Endothelial cell of umbilical vein (primary cell): Measurements from ENCODE around the gene FPGS. TPM values are rescaled to one million over a fixed set of nuclear protein-coding genes. Genes with fewer than 3 reads are reported as not detected.

Experiments
- BruUV-seq: library from RNA; stranded (reverse); fragments of 400-500 nt; replicated peaks from 2 replicates; lab custom pipeline; 2021; lab: Mats Ljungman, UMichigan
- CTCF ChIA-PET: fragments of 300-600, 350-600 bp; sonication (Branson Sonifier 250); formaldehyde crosslinking; loops from one replicate; lab custom pipeline; 2021; ENCODE audit warnings: antibody characterized with exemption, inconsistent platforms; lab: Charles Lee
- POLR2A ChIA-PET: fragments of 300-600, 350-600 bp; sonication (Branson Sonifier 250); formaldehyde crosslinking; loops from one replicate; lab custom pipeline; 2021; ENCODE audit warnings: antibody characterized with exemption, inconsistent platforms; lab: Charles Lee
- DNase-seq: peaks from one replicate; pipeline ENCODE4 v3.0.0-alpha.2; 2011; ENCODE audit warnings: low read depth, low spot score
- FAIRE-seq: peaks from 2 replicates; lab custom pipeline; 2011; peaks lifted over from hg19 to GRCh38; lab: Jason Lieb, UNC
- H2AFZ ChIP-seq: 2 replicates; pipeline ENCODE4 v1.6.0; 2012; ENCODE audit warnings: low read depth, low read length, control low read depth, inconsistent platforms
- H3K27ac ChIP-seq: 2 replicates; pipeline ENCODE4 v1.5.1; 2011; ENCODE audit warnings: low read depth, mild to moderate bottlenecking, control low read depth, low read length, moderate library complexity; ENCODE audit not compliant: insufficient read depth
- H3K27me3 ChIP-seq, 2 experiments: 2 replicates each; pipeline versions ENCODE4 v1.6.0 to v1.6.1; 2011; ENCODE audit warnings: low read length in 2 of 2, mixed read lengths in 1 of 2; ENCODE audit not compliant: control insufficient read depth in 2 of 2, insufficient read depth in 2 of 2
- H3K36me3 ChIP-seq, 2 experiments: 2 replicates in 1 of 2; 3 replicates in 1 of 2; pipeline ENCODE4 v1.5.1; 2011; ENCODE audit warnings: low read length in 2 of 2, mild to moderate bottlenecking in 1 of 2, moderate library complexity in 1 of 2; ENCODE audit not compliant: control insufficient read depth in 2 of 2, insufficient read depth in 2 of 2; ENCODE audit errors: extremely low read depth in 1 of 2
- H3K4me1 ChIP-seq: 3 replicates; pipeline ENCODE4 v1.5.1; 2011; ENCODE audit warnings: mild to moderate bottlenecking, low read length; ENCODE audit not compliant: control insufficient read depth, insufficient read depth; ENCODE audit errors: extremely low read depth
- H3K4me2 ChIP-seq: 2 replicates; pipeline ENCODE4 v1.6.1; 2011; ENCODE audit warnings: low read length, control low read depth, mixed read lengths; ENCODE audit not compliant: insufficient read depth
- H3K4me3 ChIP-seq, 3 experiments: fragments of 200-600 bp in 1 of 3; sonication (generic), shearing (Covaris generic) in 1 of 3; replicated peaks in 1 of 3; 2 replicates each; pipeline ENCODE4 v1.5.1; 2011 to 2016; ENCODE audit warnings: control low read depth in 3 of 3, low read length in 3 of 3, mild to moderate bottlenecking in 2 of 3, inconsistent platforms in 1 of 3, low read depth in 1 of 3, moderate library complexity in 1 of 3; ENCODE audit not compliant: insufficient read depth in 1 of 3
- H3K79me2 ChIP-seq: 2 replicates; pipeline ENCODE4 v1.6.0; 2012; ENCODE audit warnings: low read length, inconsistent platforms; ENCODE audit not compliant: control insufficient read depth, insufficient read depth
- H3K9ac ChIP-seq: replicated peaks from 2 replicates; pipeline ENCODE3; 2011; ENCODE audit warnings: low read length, control low read depth; ENCODE audit not compliant: insufficient read depth; ENCODE audit errors: extremely low read depth
- H3K9me1 ChIP-seq: replicated peaks from 3 replicates; pipeline ENCODE4 v1.6.0; 2011; ENCODE audit warnings: mild to moderate bottlenecking, low read length; ENCODE audit not compliant: control insufficient read depth, insufficient read depth; ENCODE audit errors: extremely low read depth
- H3K9me3 ChIP-seq: replicated peaks from 2 replicates; pipeline ENCODE4 v1.5.1; 2012; ENCODE audit warnings: low read length, inconsistent platforms; ENCODE audit not compliant: control insufficient read depth, insufficient read depth
- H4K20me1 ChIP-seq: replicated peaks from 2 replicates; pipeline ENCODE3; 2011; ENCODE audit warnings: mild to moderate bottlenecking, low read length; ENCODE audit not compliant: control insufficient read depth, insufficient read depth; ENCODE audit errors: extremely low read depth
- EZH2 ChIP-seq: IDR thresholded peaks from 2 replicates; pipeline ENCODE4 v1.6.1; 2012; ENCODE audit warnings: borderline replicate concordance, low read depth, mild to moderate bottlenecking, moderate library complexity, low read length, inconsistent platforms; ENCODE audit not compliant: severe bottlenecking
- POLR2A ChIP-seq: IDR thresholded peaks from 2 replicates; pipeline ENCODE4 v1.6.1; 2012; ENCODE audit warnings: low read depth, mild to moderate bottlenecking, control low read depth, low read length
- dilution Hi-C: fragments of 300-500 bp; cut with MboI; formaldehyde crosslinking; loops from one replicate; pipeline ENCODE4 v1.15.0; 2019; ENCODE audit warnings: low sequenced_read_pairs; ENCODE audit not compliant: extremely low pct_ligation_motif_present
- intact Hi-C: fragments of 100-400 bp; cut with micrococcal nuclease; formaldehyde crosslinking; loops from one replicate; pipeline ENCODE4 v1.10.0; 2022
- polyA plus RNA-seq, 4 experiments: library from polyadenylated mRNA; depleted of rRNA in 3 of 4; stranded (reverse) in 3 of 4; unstranded in 1 of 4; fragments of >200 nt; gene quantifications; 2 replicates each; pipeline versions ENCODE4 v1.2.1 to v1.2.3, GENCODE V29; 2011 to 2012; ENCODE audit warnings: missing spikeins in 1 of 4
- total RNA-seq: library from RNA; stranded (reverse); gene quantifications from 2 replicates; pipeline ENCODE4 v1.2.3, GENCODE V29; 2021
- TF ChIP-seq, protein P1 (sequence below), 2 donors: IDR thresholded peaks; 1 replicate in 1 of 2; 2 replicates in 1 of 2; pipeline ENCODE4 v1.5.1; 2011; ENCODE audit warnings: low read length in 2 of 2, mild to moderate bottlenecking in 2 of 2, moderate library complexity in 2 of 2, control low read depth in 1 of 2, inconsistent platforms in 1 of 2, low read depth in 1 of 2; ENCODE audit not compliant: insufficient read depth in 1 of 2; ENCODE audit errors: extremely low read depth in 1 of 2

Gene FPGS
- total and polyA plus RNA-seq, 2 donors (not counting 3 experiments of a cell fraction or from before 2014, with no cell fraction given), result 77.7 to 90.2 TPM

DNA sequence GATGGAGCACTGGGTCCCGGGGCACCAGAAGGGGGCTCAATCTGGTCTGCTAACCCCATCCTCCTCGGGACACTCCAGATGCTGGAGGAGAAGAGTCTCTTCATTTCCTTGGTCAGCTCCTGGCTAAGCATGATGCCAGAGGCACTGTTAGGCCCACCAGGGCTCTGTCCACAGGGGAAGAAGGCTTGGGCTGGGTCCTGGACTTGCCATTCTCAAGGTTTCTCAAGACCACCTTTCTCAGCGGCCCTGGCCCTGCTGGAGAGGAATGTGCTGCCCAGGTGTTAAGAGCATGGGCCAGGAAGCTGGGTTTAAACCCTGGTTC, 32.1 kb upstream of the FPGS start:
- ChIA-PET CTCF (interaction anchor here (1.0 to 11.3 kb wide), 11 partner anchors 8 to 151 kb away, joined by 3 to 167 read pairs (median 6); partner anchors contain the start of genes CDK9, SH2D3C and TOR2A), POLR2A (interaction anchor here (0.8 to 2.8 kb wide), 10 partner anchors 9 to 47 kb away, joined by 3 to 24 read pairs (median 5); partner anchors contain the start of gene CDK9)
- Histone ChIP-seq H2AFZ (no peak overlapping the region), H3K4me2 (peak overlapping the region; percentile 76), H3K9me1 (no peaks in the 10 kb centered on the region), H3K79me2 (peaks cover 48% of the 10 kb centered on the region), H3K9me3 (no peaks in the 10 kb centered on the region), H3K27me3 (no peaks in the 10 kb centered on the region), H3K9ac (peak overlapping the region; percentile 92), H4K20me1 (no peaks in the 10 kb centered on the region), H3K4me1 (peaks cover 44% of the 10 kb centered on the region), H3K4me3 (peak overlapping the region; percentile 35 to 79 (median 75)), H3K27ac (peak overlapping the region; percentile 96), H3K36me3 (peaks cover 9 to 10% of the 10 kb centered on the region in 2 experiments)
- TSS peak; percentile 90 for BruUV-seq
- TF ChIP-seq, protein P1, sequence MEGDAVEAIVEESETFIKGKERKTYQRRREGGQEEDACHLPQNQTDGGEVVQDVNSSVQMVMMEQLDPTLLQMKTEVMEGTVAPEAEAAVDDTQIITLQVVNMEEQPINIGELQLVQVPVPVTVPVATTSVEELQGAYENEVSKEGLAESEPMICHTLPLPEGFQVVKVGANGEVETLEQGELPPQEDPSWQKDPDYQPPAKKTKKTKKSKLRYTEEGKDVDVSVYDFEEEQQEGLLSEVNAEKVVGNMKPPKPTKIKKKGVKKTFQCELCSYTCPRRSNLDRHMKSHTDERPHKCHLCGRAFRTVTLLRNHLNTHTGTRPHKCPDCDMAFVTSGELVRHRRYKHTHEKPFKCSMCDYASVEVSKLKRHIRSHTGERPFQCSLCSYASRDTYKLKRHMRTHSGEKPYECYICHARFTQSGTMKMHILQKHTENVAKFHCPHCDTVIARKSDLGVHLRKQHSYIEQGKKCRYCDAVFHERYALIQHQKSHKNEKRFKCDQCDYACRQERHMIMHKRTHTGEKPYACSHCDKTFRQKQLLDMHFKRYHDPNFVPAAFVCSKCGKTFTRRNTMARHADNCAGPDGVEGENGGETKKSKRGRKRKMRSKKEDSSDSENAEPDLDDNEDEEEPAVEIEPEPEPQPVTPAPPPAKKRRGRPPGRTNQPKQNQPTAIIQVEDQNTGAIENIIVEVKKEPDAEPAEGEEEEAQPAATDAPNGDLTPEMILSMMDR (IDR thresholded peaks at IDR 0.05; ENCODE audit: extremely low read depth in 1 of 2, insufficient read depth in 1 of 2, low read depth in 1 of 2, low read length in 2 of 2), result no peak
- TF ChIP-seq POLR2A (peak; percentile 39), EZH2 (no peak)
- DNase-seq (peak; percentile 47), FAIRE-seq (no peak)
- intact Hi-C loops, result loop anchor here (1.0 to 2.0 kb wide), 5 partner anchors 8 to 68 kb away; partner anchors contain the start of gene FPGS
- dilution Hi-C loops, result no loop called here
